Measurements from ENCODE around the gene PGAM1. TPM values are rescaled to one million over a fixed set of nuclear protein-coding genes. Genes with fewer than 3 reads are reported as not detected.

The PGAM1 gene
- total RNA-seq, 2 donors from 2014 or later, result 392 to 453 TPM

- intact Hi-C loops (cut with DNase I), result no loop called here
- DNase-seq, result peak; percentile 86
- Histone ChIP-seq H3K4me3 (peak overlapping the region; percentile 96), H3K36me3 (peaks cover 16% of the 10 kb centered on the region), H3K9ac (ENCODE audit: low read depth in 2 of 2, low read length in 2 of 2) (peak overlapping the region; percentile 28 to 85), H3K4me1 (peaks cover 13% of the 10 kb centered on the region), H3K27ac (peak overlapping the region; percentile 94), H3K27me3 (no peaks in the 10 kb centered on the region), H3K9me3 (no peaks in the 10 kb centered on the region)
- TF ChIP-seq, protein P1, sequence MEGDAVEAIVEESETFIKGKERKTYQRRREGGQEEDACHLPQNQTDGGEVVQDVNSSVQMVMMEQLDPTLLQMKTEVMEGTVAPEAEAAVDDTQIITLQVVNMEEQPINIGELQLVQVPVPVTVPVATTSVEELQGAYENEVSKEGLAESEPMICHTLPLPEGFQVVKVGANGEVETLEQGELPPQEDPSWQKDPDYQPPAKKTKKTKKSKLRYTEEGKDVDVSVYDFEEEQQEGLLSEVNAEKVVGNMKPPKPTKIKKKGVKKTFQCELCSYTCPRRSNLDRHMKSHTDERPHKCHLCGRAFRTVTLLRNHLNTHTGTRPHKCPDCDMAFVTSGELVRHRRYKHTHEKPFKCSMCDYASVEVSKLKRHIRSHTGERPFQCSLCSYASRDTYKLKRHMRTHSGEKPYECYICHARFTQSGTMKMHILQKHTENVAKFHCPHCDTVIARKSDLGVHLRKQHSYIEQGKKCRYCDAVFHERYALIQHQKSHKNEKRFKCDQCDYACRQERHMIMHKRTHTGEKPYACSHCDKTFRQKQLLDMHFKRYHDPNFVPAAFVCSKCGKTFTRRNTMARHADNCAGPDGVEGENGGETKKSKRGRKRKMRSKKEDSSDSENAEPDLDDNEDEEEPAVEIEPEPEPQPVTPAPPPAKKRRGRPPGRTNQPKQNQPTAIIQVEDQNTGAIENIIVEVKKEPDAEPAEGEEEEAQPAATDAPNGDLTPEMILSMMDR (IDR thresholded peaks at IDR 0.05), result no peak
Measured at GRCh38 chr10:97427571-97428179, 1.7 kb downstream of the PGAM1 start.

DNA sequence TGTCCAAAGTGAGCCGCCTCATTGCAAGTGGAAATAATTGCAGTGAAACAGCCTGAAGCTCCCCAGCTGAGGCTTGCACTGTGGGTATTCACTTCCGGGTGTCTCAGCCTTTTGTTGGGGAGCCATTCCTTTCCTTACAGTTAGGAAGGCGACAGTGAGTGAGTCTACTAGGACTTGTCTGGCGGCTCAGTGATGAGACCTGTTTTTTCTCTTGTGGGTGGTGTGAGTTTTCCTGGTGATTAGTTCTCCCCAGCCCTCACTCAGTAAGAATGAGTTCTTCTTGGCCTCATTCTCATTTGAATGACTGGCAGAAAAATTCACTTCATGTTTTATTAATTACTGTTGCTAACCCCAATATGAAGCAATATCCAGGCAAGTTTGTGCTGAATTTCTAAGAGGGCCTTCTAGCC lies 2.6 kb downstream of the PGAM1 start:
- DNase-seq, result no peak
- no peaks in the 10 kb centered on the region for H3K27me3 ChIP-seq
- intact Hi-C loops (cut with DNase I), result no loop called here
- H3K4me1 ChIP-seq, result peaks cover 13% of the 10 kb centered on the region
- peak overlapping the region; percentile 96 for H3K4me3 ChIP-seq
- TF ChIP-seq, protein P1 (IDR thresholded peaks at IDR 0.05), result no peak
- peak overlapping the region; percentile 8 to 57 for H3K9ac ChIP-seq (ENCODE audit: low read depth in 2 of 2, low read length in 2 of 2)
- H3K9me3 ChIP-seq, result no peaks in the 10 kb centered on the region
- peaks cover 16% of the 10 kb centered on the region for H3K36me3 ChIP-seq
- H3K27ac ChIP-seq, result peak overlapping the region; percentile 94

- intact Hi-C loops (cut with DNase I), result no loop called here
- Histone ChIP-seq H3K4me1 (no peaks in the 10 kb centered on the region), H3K36me3 (peaks cover 34% of the 10 kb centered on the region), H3K27me3 (no peaks in the 10 kb centered on the region), H3K9ac (ENCODE audit: low read depth in 2 of 2, low read length in 2 of 2) (no peak overlapping the region), H3K27ac (no peak overlapping the region), H3K9me3 (no peaks in the 10 kb centered on the region), H3K4me3 (no peak overlapping the region)
- TF ChIP-seq, protein P1 (IDR thresholded peaks at IDR 0.05), result no peak
- DNase-seq, result no peak
Measured at GRCh38 chr10:97434055-97434454, 8.1 kb downstream of the PGAM1 start.

DNA sequence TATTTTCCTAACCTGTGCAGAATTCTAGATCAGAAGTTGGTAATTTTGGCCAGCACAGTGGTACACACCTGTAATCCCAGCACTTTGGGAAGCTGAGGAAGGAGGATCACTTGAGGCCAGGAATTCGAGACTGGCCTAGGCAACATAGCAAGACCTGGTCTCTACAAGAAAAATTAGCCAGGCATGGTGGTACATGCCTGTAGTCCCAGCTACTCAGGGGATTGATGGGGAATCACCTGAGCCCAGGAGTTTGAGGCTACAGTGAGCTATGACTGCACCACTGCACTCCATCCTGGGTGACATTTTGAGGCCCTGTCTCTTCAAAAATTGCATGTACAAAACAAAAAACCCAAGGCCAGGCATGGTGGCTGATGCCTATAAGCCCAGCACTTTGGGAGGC lies 8.6 kb downstream of the PGAM1 start:
- no peak overlapping the region for H3K4me3 ChIP-seq
- H3K36me3 ChIP-seq, result peaks cover 34% of the 10 kb centered on the region
- H3K27me3 ChIP-seq, result no peaks in the 10 kb centered on the region
- no peaks in the 10 kb centered on the region for H3K9me3 ChIP-seq
- H3K9ac ChIP-seq (ENCODE audit: low read depth in 2 of 2, low read length in 2 of 2), result no peak overlapping the region
- intact Hi-C loops (cut with DNase I), result no loop called here
- no peaks in the 10 kb centered on the region for H3K4me1 ChIP-seq
- no peak for DNase-seq
- TF ChIP-seq, protein P1 (IDR thresholded peaks at IDR 0.05), result no peak
- no peak overlapping the region for H3K27ac ChIP-seq

DNA sequence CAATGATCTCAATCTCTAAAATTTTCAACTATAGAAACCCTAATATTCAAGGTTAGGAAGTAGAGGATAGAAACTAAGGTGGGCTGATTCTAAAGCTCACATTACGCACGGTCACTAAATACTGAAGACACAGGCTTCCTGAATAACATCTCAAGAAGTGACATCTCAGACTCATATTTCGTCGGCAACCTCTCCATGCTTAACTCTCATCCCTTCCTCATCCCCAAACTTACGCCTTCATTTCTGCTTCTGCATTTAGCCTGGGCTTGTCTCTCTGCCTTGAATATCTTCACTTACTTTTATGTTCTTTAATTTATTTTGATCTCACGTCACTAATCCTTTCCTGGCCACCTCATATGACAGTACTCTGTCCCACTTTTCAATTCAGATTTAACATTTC lies 9.2 kb downstream of the PGAM1 start:
- H3K9me3 ChIP-seq, result no peaks in the 10 kb centered on the region
- TF ChIP-seq, protein P1 (IDR thresholded peaks at IDR 0.05), result no peak
- no peak overlapping the region for H3K27ac ChIP-seq

More for the DNA sequence above, 9.2 kb downstream of the PGAM1 start:
- Histone ChIP-seq H3K27me3 (no peaks in the 10 kb centered on the region), H3K36me3 (peaks cover 34% of the 10 kb centered on the region), H3K9ac (ENCODE audit: low read depth in 2 of 2, low read length in 2 of 2) (no peak overlapping the region), H3K4me3 (no peak overlapping the region), H3K4me1 (no peaks in the 10 kb centered on the region)
- intact Hi-C loops (cut with DNase I), result no loop called here
- no peak for DNase-seq

Data from colonic mucosa (tissue), 4 donors.